ENCODE data around the gene SPATA2.

SPATA2 gene

DNA sequence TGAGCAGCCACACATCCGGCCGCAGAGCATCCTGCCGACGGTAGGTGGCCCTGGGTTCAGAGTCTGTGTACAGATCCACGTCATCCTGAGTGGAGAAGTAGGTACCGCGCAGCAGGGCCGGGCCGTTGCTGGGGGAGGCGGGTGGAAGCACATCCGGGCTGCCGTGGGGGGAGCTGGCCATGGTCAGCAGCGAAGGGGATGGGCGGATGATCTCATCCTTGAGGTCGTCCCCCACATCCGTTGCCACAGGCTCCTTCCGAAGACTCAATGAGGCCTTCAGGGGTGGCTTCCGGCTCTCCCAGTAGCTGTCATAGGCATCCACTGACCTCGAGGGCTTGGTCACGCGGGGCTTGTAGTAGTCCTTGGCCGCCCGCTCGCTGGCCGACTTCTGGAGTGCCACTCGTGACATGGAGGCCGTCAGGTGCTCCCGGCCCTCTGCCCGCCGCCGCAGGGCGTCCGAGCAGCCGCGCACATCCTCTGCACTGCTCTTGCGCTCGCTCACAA is 9.2 kb downstream of the SPATA2 start:
- in situ Hi-C loops (cut with MboI; ENCODE audit: low sequenced_read_pairs): no loop called here

DNA sequence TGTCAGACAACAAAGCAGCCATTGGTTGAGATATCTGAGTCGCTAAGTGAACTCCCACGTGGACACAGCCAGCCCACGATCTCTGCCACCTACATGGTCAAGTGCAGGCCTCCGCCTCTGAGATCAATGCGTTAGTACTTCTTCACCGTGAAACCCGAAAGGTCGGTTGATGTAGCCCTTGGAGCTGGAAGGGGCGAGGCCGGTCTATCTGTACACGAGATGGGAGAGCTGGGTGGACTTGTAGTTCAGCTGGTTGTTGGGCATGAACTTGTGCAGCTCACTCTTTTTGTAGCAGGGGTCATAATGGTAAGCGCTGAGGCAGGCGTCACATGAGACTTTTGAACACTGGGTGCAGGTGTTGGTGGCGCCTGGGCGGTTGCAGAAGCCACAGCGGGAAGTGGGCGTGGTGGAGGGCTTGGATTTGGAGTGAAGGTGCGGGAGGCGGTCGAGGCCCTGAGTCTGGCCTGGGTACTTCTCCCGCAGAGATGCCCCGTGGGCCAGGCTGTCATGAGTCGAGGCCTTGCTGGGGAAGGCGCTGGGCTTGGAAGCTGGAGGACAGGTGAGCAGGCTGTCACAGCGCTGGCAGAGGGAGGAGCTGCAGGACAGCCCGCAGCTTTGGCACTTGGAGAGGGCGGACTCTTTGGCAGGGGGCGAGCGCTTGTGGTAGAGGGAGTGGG is 9.8 kb downstream of the SPATA2 start:
- in situ Hi-C loops (cut with MboI; ENCODE audit: low sequenced_read_pairs): no loop called here

DNA sequence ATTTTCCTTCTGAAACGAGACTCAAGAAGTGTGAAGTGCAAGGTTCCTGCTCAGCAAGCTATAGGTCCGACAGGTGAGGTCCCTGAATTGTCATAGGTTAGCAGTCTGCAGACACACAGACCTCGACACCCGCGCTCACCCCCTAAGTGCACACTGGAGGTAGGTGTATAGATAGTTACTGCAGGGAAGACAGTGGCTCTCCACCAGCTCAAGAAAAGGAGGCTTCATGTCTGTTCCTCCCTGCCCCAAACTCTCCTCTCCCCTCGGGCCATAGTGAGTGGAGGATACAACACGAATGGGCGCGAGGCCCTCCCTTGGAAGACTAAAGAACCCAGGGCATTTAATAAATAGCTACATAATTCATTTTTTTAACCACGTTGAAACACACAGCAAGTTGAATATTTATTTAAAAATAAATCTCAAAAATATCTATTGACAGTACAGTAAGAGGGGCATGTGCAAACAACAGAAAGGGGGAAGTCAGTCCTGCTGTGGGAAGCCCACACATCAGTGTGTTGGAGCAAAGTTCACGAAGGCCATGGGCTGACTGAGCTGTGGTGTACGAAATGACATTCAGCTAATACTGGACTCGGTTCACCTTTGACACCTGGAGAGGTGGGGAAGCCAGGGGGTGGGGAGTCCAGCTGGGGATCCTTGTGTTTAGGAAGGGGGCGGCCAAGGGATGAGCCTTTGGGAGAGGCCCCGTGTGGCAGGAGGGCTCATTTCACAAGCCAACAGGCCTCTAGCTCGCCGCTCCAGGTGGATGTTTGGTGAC is 10.7 kb downstream of the SPATA2 start:
- in situ Hi-C loops (cut with MboI; ENCODE audit: low sequenced_read_pairs): no loop called here

DNA sequence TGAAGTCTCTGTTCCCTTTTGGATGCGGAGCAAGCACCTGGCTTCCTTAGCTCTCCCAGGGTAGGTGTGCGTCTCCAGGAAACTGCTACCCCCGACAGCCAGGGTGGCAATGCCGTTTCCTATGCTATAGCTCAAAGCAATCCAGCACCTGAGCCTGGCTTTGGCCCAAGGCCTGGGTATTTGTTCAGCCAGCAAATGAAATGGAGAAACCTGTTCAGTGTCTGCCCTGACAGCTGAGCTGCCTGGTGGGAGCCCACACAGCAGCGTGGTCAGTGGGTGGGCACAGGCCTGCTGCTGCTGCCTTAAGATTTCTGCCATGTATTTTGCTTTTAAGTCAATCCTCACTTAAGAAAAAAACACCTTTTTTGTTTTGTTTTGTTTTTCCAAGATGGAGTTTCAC is 13.7 kb downstream of the SPATA2 start:
- in situ Hi-C loops (cut with MboI; ENCODE audit: low sequenced_read_pairs): no loop called here

DNA sequence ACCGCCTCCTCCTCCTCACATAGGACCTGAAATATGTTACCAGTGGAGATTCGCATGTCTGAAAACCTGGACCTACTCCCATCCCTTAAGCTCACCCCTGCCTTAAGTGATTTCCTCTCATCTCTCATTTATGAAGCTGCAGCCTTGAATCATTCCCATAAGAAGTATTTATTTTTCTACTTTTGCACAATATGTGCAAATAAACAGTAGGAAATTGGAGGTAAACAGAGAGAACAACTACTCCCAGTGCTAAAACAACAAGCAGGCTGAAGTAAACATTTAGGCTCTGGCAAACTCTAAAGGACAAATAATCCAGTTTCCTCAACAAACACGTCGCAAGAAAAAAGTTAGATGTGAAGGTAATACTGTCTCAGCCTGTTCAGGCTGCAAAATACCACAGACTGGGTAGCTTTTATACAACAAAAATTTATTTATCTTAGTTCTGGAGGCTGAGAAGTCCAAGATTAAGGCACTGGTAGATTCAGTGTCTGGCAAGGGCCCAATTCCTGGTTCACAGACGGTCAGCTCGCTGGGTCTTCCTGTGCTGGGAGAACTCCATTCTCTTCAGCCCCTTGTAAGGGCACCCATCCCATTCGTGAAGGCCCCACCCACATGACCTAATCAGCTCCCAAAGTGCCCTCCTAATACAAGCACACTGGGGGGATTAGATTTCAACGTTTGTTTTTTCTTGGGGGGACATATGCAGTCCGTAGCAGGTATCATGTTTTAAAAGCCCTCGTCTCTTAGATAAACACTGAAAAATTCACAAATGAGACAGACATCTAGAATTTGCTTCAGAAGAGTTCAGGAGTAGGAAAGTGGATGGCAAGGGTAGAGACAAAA is 15.6 kb downstream of the SPATA2 start:
- in situ Hi-C loops (cut with MboI; ENCODE audit: low sequenced_read_pairs): loop anchor here (25.0 kb wide), 1 partner anchor 562 kb away; no protein-coding TSS in a partner anchor

DNA sequence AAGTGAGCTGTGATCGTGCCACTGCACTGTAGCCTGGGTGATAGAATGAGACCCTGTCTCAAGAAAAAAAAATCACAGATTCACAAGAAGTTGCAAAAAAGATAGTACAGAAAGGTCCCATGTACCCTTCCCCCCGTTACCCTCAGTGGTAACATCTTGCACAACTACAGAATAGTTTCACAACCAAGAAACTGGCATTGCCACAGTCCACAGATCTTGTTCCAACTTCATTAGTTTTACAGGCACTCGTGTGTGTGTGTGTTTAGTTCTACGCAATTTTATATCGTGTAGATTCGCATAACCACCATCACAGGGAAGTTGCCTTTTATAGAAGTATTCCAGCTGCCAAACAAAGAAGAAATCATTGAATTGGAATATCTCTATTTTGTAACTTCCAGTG is 19.1 kb downstream of the SPATA2 start:
- in situ Hi-C loops (cut with MboI; ENCODE audit: low sequenced_read_pairs): loop anchor here (25.0 kb wide), 1 partner anchor 559 kb away; no protein-coding TSS in a partner anchor

DNA sequence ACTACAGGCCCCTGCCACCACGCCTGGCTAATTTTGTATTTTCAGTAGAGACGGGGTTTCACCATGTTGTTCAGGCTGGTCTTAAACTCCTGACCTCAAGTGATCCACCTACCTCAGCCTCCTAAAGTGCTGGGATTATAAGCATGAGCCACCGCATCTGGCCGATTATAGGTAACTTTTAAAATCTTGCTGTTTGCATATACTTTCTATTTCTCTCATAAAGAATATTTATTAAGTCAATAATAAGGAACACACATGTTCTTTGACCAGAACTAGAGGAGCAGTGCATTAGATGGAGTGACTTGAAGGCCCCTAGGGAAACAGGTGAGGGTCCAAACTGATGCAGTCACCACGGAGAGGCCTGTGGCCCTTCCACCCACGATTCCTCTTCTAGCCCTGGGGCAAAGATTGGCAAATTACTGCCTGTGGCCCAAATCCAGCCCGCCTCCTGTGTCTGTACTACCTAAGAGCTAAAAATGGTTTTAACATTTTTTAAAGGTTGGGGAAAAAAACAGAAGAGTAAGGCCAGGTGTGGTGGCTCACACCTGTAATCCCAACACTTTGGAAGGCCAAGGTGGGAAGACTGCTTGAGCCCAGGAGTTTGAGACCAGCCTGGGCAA is 19.7 kb downstream of the SPATA2 start:
- in situ Hi-C loops (cut with MboI; ENCODE audit: low sequenced_read_pairs): loop anchor here (25.0 kb wide), 1 partner anchor 558 kb away; no protein-coding TSS in a partner anchor

DNA sequence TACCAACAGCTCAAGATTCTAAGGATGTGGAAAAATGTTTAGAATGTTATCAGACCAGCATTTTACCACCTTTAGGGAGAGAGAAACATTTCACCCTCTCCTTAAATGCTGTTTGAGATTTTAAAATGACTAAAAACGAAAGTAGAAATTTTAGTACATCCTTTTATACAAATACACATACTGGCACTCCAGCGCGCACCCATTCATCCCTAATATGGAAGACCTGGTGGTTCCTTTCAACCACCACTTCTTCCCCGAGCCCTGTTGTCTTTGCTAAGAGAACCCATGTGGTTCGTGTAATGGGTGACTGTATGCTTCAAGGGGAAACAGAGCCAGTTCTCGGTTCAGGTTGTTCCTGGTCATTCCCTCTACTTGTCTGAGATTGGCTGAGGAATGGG is 21.3 kb downstream of the SPATA2 start:
- in situ Hi-C loops (cut with MboI; ENCODE audit: low sequenced_read_pairs): loop anchor here (25.0 kb wide), 1 partner anchor 557 kb away; no protein-coding TSS in a partner anchor

DNA sequence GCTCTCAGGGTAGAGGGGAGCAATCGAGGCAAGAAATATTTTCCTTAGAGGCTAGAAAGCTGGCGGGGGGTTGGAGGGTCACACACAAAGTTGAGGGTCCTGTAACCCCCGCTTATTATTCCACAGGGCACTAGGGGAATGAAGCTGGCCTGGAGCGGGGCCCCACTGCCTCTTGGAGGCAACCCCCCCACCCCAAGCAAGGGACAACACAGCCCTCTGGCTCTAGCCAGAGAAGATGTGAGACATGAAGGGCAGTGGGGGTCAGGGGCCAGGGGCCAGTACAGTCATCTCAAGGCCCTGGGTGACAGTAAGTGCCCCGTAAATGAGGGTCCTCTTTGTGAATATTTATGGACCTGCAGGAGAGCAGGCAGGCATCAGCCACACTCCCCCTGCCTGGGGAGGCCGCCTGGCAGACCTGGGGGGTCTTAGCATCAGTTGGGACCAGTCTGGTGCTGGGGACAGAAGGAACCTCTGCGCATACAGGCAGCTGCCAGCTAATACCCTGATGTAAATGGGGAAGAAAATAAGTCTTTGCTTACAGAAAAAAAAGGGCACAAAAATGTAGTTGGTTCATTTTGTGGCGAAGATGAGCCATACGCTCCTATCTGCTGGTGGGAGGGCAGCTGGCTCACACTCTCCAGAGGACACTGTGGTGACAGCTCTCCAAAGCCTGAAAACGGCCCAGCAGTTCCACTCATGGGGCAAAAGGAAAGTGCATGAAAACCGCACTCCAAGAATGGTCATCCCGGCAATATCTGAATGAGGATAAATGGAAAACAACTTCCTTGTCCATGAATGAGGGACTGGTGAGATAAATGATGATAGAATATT is 21.9 kb downstream of the SPATA2 start:
- in situ Hi-C loops (cut with MboI; ENCODE audit: low sequenced_read_pairs): loop anchor here (25.0 kb wide), 1 partner anchor 556 kb away; no protein-coding TSS in a partner anchor

DNA sequence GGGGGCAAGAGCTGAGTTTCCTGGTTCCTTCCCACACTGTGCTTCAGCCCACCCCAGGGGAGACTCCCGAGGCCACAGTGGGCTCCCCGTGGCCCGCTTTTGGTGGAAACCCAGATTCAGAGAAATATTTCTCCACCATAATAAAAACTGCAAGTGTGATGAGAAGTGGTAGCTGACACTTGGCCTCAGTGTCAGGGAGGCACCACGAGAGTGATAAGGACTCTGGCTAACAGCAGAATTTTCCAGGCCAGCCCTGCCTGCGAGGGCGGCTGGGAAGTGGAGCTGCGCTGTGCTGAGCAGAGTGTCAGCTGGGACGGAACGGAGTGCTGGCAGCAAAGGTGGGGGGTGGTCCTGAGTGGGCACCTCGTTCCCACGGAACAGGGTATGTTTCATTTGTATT is 22.5 kb downstream of the SPATA2 start:
- in situ Hi-C loops (cut with MboI; ENCODE audit: low sequenced_read_pairs): loop anchor here (25.0 kb wide), 1 partner anchor 556 kb away; no protein-coding TSS in a partner anchor

DNA sequence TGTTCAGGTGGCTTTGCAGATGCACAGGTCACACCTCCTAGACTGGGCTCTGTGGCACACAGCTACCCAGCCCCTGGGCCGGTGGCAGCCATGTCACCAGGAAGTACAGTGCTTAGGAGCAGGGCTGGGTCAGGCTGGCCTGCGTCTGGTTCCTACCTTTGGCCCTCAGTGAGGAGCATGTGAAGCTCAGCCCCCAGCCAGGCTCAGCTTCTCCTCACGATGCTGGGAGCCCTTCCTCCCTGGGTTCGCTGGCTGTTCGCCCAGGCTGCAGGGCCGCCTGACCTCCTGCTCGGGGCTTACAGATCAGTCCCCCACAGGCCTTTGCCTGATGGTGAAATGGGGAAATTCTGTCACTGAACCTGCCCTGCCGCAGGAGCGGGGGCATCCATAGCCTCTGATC is 23.1 kb downstream of the SPATA2 start:
- in situ Hi-C loops (cut with MboI; ENCODE audit: low sequenced_read_pairs): loop anchor here (25.0 kb wide), 1 partner anchor 555 kb away; no protein-coding TSS in a partner anchor

DNA sequence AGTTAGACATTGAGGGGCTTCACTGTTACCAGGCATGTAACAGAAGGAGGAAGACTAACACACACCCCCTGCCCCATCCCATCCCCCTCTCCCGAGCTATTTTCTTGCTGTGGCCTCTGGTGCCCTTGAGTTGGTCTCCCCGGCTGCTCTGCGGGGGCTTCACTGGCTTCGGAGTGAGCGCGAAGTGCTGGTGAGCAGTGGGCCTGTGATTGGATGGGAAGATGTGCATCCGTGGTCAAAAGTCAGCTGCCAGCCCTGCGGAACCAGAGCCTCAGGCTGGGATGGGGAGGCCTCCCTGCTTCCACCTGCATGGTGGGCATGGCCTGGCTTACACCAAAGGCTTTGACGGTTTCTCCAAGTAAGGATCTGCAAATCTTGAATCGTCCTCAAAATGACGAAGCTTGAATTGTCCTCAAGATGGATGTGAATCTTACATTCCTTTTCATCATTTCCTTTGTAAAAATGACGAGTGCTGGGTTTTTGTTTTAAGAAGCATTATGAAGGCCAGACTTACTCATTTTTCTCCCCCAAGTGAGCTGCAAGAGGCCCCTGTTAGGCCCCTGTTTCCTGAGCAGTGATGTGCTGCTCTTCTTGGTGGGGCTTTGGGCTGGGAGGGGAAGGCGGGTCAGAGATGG is 23.7 kb downstream of the SPATA2 start:
- in situ Hi-C loops (cut with MboI; ENCODE audit: low sequenced_read_pairs): loop anchor here (25.0 kb wide), 1 partner anchor 554 kb away; no protein-coding TSS in a partner anchor

DNA sequence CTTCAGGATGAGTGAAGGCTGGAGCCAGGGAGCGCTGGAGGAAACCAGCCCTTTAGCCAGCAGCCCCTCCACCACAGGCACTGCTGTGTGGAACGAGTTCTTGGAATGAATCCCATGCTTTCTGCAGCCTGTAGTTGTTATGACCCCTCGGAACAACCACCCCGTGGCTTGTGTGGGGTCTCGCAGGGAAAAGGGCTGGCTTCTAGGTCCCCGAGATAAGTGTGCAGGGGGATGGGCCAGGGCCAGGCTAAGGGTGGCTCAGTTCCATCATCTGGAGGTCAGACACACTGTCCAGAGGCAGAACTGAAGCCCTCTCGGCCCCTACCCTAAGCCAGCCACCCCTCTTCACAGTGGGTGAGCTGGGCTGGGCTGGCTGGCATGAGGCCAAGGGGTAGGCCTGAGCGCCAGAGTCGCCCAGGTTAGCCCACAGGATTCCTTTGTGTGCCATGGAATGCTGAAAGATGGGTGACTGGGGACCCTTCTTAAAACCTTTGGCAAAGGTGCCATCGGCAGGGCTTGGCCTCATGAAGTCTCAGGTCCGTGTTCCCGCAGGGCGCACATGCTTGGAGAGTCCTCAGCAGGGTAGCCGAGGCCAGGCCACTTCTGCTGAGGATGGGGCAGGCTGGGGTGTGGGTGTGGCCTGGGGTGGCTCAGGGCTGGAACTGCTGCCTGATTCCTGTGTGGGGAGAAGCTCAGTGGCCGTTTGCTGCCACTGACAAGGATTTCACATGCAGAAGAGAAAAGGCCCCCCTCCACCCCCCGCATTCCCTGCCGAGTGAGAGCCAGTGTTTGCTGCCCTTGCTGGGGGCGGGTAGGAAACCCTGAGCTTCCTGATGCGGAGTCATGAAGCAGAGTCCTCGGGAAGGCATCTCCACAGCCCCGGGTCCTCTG is 24.6 kb downstream of the SPATA2 start:
- in situ Hi-C loops (cut with MboI; ENCODE audit: low sequenced_read_pairs): loop anchor here (25.0 kb wide), 1 partner anchor 553 kb away; no protein-coding TSS in a partner anchor

DNA sequence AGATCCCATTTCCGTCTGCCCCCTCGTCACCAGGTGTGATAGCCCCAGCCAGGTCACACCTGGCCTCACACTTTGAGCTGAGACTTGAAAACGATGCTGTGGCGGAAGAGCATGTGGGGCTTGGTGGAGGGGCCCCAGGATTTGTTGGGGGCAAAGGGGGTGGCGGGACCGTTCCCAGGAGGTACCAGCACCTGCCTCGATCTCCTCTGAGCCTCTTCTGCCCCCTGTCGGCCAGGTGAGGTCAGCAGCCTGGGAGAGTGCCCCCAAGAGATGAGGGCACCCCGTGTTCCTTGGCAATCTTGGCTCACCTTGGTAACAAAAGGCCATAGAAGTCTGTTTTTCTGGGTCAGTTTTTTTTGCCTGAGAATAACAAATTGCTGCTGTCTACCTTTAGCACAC is 25.4 kb downstream of the SPATA2 start:
- in situ Hi-C loops (cut with MboI; ENCODE audit: low sequenced_read_pairs): loop anchor here (25.0 kb wide), 1 partner anchor 553 kb away; no protein-coding TSS in a partner anchor

DNA sequence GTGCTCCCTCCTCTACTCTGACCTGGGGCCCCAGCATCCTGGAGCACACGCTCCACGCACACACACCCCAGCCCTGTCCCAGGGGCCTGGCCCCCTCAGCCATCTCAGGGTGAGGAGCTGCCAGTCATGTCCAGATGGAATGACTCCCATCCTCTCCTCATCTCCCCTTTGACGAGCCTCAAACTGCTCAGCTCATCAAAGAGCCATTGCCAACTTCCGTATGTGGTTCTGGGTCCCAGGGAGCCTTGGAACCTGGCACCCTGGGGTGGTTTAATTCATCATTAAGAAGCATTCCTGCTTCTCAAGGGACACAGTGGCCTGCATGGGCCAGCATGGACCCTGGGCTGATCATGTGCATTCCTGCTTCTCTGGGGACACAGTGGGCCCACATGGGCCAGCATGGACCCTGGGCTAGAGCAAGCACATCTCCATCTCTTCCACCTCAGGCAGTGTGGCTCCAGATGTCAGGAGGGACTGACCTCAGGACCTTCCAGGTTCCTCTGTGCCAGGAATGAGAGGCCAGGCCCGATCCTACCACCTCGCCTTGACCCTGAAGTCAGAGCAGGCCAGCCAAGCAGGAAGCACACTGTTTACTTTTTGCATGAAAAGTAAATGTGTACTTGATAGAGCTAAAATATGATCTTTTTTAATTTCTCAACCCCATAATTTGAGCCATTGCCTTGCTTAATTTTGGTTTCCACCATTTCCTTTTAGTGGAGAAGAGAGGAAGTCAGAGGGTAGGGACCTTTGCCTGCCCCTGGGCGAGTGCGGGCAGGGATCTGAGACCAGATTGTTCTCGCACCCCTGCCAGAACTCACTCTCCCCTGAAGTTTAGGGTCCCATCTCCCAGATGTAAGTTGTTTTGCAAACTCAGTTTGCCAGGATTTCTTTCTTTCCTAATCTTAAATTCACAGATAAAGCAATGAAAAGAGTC is 26.1 kb downstream of the SPATA2 start:
- in situ Hi-C loops (cut with MboI; ENCODE audit: low sequenced_read_pairs): loop anchor here (25.0 kb wide), 1 partner anchor 552 kb away; no protein-coding TSS in a partner anchor

DNA sequence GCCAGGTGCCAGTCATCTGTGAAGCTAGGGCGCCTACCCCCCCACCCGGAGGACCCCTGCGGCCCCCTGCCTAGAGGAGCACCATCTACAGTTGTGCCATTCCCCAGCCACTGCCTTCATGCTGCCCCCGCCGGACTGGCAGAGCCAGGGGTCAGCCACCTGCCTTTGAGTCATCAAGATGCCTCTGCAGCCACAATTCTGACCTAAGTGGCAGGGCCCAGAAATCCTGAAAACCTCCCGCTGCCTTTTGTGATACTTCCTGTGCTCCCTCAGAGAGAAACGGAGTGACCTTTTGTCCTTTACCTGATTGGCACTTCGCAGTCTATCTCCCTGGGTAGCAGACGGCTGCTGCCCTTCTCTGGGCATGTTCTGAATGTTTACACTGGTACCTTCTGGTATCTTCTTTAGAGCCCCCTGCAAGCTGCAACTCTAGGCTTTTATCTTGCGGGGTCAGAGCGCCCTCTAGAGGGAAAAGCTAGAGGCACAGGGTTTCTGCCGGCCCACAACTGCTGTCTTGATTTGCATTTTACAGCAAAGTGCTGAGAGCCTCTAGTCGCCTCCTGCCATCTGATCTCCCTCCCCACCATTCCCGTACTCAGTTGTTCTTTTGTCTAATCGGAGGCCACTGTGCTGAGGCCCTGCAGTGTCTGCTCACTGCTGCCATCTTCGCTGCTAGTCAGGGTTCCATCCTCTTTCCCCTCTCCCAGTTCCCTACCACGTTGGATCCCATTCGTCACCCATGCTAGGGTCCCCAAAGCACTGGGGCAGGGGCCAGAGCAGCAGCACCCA is 26.9 kb downstream of the SPATA2 start:
- in situ Hi-C loops (cut with MboI; ENCODE audit: low sequenced_read_pairs): loop anchor here (25.0 kb wide), 1 partner anchor 551 kb away; no protein-coding TSS in a partner anchor

Measured in HL-60/S4 treated with retinoic acid at 250 ng/mL for 4 days and 3 days (cell line).